GM23338 (cell line): Measurements from ENCODE around the gene TEFM. TPM values are rescaled to one million over a fixed set of nuclear protein-coding genes. Genes with fewer than 3 reads are reported as not detected.
"Not testable (repeated sequence)": the region's sequence is repeated elsewhere in the genome, so short reads cannot be mapped to it uniquely, and the experiment has no call there.

ENCODE experiments used
- ATAC-seq: fragments of 200-7000 bp; cut with Tn5 transposase; 3 replicates; pipeline ENCODE4 v1.9.1; 2020
- DNase-seq: peaks from one replicate; pipeline ENCODE4 v3.0.0-alpha.2; 2015; ENCODE audit warnings: low spot score
- H2AFZ ChIP-seq: fragments of 200-600 bp; sonication (generic); 2 replicates; pipeline ENCODE4 v1.8.0; 2016; ENCODE audit warnings: antibody characterized with exemption, mild to moderate bottlenecking, moderate library complexity
- H3F3A ChIP-seq: fragments of 200-600 bp; sonication (generic); replicated peaks from 2 replicates; pipeline ENCODE4 v1.8.0; 2017; ENCODE audit warnings: antibody characterized with exemption, mixed run types, low read depth
- H3K27ac ChIP-seq: fragments of 200-600 bp; sonication (generic); 2 replicates; pipeline ENCODE4 v1.6.1; 2016; ENCODE audit warnings: low read depth
- H3K27me3 ChIP-seq: fragments of 200-600 bp; sonication (generic); 2 replicates; pipeline ENCODE4 v1.8.0; 2016; ENCODE audit warnings: mild to moderate bottlenecking, mixed run types, moderate library complexity; ENCODE audit not compliant: insufficient read depth
- H3K36me3 ChIP-seq: fragments of 200-600 bp; sonication (generic); 2 replicates; pipeline ENCODE4 v1.8.0; 2016; ENCODE audit warnings: mild to moderate bottlenecking; ENCODE audit not compliant: insufficient read depth
- H3K4me1 ChIP-seq: fragments of 200-600 bp; sonication (generic); 2 replicates; pipeline ENCODE4 v1.8.0; 2016; ENCODE audit warnings: mild to moderate bottlenecking, moderate library complexity; ENCODE audit not compliant: insufficient read depth
- H3K4me2 ChIP-seq: fragments of 200-600 bp; sonication (generic); 2 replicates; pipeline ENCODE4 v1.7.1; 2017; ENCODE audit warnings: mixed run types
- H3K4me3 ChIP-seq: fragments of 200-600 bp; sonication (generic); 2 replicates; pipeline ENCODE4 v1.6.1; 2016; ENCODE audit warnings: mixed run types
- H3K79me2 ChIP-seq: fragments of 200-600 bp; sonication (generic); replicated peaks from 2 replicates; pipeline ENCODE4 v1.8.0; 2017; ENCODE audit warnings: mild to moderate bottlenecking; ENCODE audit not compliant: insufficient read depth
- H3K9me2 ChIP-seq: fragments of 200-600 bp; sonication (generic); 2 replicates; pipeline ENCODE4 v1.8.0; 2017; ENCODE audit not compliant: insufficient read depth
- H4K20me1 ChIP-seq: fragments of 200-600 bp; sonication (generic); replicated peaks from 2 replicates; pipeline ENCODE4 v1.8.0; 2017; ENCODE audit warnings: mild to moderate bottlenecking; ENCODE audit not compliant: insufficient read depth
- H3K27ac Mint-ChIP-seq: 2 replicates; pipeline ENCODE4 v1.8.0; 2020; ENCODE audit warnings: inconsistent platforms, mild to moderate bottlenecking, moderate library complexity, mixed read lengths
- H3K27me3 Mint-ChIP-seq: 3 replicates; pipeline ENCODE4 v1.8.0; 2022; ENCODE audit warnings: low read depth, mild to moderate bottlenecking, moderate library complexity, mixed read lengths, inconsistent platforms; ENCODE audit not compliant: insufficient read depth, poor library complexity
- H3K36me3 Mint-ChIP-seq: 3 replicates; pipeline ENCODE4 v1.8.0; 2021; ENCODE audit warnings: low read depth, mild to moderate bottlenecking, inconsistent platforms, moderate library complexity, mixed read lengths
- H3K4me1 Mint-ChIP-seq: 3 replicates; pipeline ENCODE4 v1.8.0; 2020; ENCODE audit warnings: mild to moderate bottlenecking, inconsistent platforms, mixed read lengths
- H3K4me3 Mint-ChIP-seq: 3 replicates; pipeline ENCODE4 v1.8.0; 2021; ENCODE audit warnings: moderate library complexity, mild to moderate bottlenecking, inconsistent platforms, mixed read lengths
- H3K9me3 Mint-ChIP-seq: 3 replicates; pipeline ENCODE4 v1.8.0; 2020; ENCODE audit warnings: moderate library complexity, mild to moderate bottlenecking, inconsistent platforms, mixed read lengths
- EZH2 ChIP-seq: fragments of 200-600 bp; sonication (generic); IDR thresholded peaks from one replicate; pipeline ENCODE4 v1.8.0; 2017; ENCODE audit warnings: antibody characterized with exemption, mild to moderate bottlenecking, low read depth; ENCODE audit not compliant: unreplicated experiment
- EZH2phosphoT487 ChIP-seq: fragments of 200-600 bp; sonication (generic); IDR thresholded peaks from one replicate; pipeline ENCODE4 v1.8.1; 2018; ENCODE audit warnings: antibody characterized with exemption; ENCODE audit not compliant: unreplicated experiment
- JUNB ChIP-seq: IDR thresholded peaks from one replicate; pipeline ENCODE4 v1.6.1; 2016; ENCODE audit warnings: antibody characterized with exemption; ENCODE audit not compliant: unreplicated experiment
- NANOG ChIP-seq: IDR thresholded peaks from 2 replicates; pipeline ENCODE4 v1.6.1; 2016; ENCODE audit warnings: antibody characterized with exemption, borderline replicate concordance
- POLR2AphosphoS5 ChIP-seq: IDR thresholded peaks from 2 replicates; pipeline ENCODE4 v1.6.1; 2016; ENCODE audit warnings: antibody characterized with exemption, low read depth
- STAT1 ChIP-seq: IDR thresholded peaks from one replicate; pipeline ENCODE4 v1.6.1; 2016; ENCODE audit warnings: antibody characterized with exemption; ENCODE audit not compliant: unreplicated experiment
- polyA plus RNA-seq: library from polyadenylated mRNA; unstranded; fragments of >200 nt; fragmentation: Nextera tagmentation; extraction: Ambion mirVana; gene quantifications from 2 replicates; pipeline ENCODE4 v1.2.1, GENCODE V29; 2016
- total RNA-seq: library from RNA; depleted of rRNA; stranded (reverse); fragments of >200 nt; shearing (Covaris generic); gene quantifications from 2 replicates; pipeline ENCODE4 v1.2.3, GENCODE V29; 2014
- TF ChIP-seq, protein P1 (sequence below): fragments of 250-450 bp; sonication (Bioruptor Pico); IDR thresholded peaks from 2 replicates; pipeline ENCODE4 v1.5.0; 2020; ENCODE audit warnings: mild to moderate bottlenecking, moderate library complexity
- TF ChIP-seq, protein P2 (sequence below): IDR thresholded peaks from 2 replicates; pipeline ENCODE4 v1.6.1; 2016; ENCODE audit warnings: antibody characterized with exemption
- TF ChIP-seq, protein P3 (sequence below), 2 experiments: fragments of 200-600 bp in 1 of 2; sonication (generic) in 1 of 2; conservative IDR thresholded peaks; 2 replicates each; pipeline versions ENCODE4 v1.5.1 to v1.6.1; 2016 to 2017; ENCODE audit warnings: antibody characterized with exemption in 2 of 2, low read depth in 2 of 2, mild to moderate bottlenecking in 2 of 2, moderate library complexity in 1 of 2

Gene TEFM
- total and polyA plus RNA-seq, 2 experiments from 2014 or later: 15.9 to 33.3 TPM

DNA sequence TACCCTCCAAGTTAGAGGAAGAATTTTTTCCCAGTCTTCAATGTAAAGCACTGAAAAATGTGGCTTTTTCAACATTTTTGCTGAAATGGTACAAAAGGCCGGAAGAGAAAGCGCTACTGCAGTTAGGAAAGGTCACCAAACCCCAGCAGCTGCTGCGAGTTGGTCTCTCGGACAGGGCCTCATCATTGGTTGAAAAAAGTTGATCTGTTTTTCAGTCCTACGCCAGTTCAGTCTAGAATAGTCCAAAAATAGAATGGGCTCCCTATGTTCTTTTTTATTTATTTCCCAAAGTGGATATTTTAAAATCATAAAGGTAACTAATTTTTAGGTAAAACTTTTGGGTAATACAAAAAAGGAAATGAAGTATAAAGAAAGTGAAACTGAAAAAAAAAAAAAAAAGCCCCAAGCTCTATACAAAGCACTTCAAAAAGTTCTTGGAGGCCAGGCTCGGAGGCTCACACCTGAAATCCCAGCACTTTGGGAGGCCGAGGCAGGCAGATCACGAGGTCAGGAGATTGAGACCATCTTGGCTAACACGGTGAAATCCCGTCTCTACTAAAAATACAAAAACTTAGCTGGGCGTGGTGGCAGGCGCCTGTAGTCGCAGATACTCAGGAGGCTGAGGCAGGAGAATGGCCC, 33.1 kb upstream of the TEFM start (continued):
- TF ChIP-seq, protein P1, sequence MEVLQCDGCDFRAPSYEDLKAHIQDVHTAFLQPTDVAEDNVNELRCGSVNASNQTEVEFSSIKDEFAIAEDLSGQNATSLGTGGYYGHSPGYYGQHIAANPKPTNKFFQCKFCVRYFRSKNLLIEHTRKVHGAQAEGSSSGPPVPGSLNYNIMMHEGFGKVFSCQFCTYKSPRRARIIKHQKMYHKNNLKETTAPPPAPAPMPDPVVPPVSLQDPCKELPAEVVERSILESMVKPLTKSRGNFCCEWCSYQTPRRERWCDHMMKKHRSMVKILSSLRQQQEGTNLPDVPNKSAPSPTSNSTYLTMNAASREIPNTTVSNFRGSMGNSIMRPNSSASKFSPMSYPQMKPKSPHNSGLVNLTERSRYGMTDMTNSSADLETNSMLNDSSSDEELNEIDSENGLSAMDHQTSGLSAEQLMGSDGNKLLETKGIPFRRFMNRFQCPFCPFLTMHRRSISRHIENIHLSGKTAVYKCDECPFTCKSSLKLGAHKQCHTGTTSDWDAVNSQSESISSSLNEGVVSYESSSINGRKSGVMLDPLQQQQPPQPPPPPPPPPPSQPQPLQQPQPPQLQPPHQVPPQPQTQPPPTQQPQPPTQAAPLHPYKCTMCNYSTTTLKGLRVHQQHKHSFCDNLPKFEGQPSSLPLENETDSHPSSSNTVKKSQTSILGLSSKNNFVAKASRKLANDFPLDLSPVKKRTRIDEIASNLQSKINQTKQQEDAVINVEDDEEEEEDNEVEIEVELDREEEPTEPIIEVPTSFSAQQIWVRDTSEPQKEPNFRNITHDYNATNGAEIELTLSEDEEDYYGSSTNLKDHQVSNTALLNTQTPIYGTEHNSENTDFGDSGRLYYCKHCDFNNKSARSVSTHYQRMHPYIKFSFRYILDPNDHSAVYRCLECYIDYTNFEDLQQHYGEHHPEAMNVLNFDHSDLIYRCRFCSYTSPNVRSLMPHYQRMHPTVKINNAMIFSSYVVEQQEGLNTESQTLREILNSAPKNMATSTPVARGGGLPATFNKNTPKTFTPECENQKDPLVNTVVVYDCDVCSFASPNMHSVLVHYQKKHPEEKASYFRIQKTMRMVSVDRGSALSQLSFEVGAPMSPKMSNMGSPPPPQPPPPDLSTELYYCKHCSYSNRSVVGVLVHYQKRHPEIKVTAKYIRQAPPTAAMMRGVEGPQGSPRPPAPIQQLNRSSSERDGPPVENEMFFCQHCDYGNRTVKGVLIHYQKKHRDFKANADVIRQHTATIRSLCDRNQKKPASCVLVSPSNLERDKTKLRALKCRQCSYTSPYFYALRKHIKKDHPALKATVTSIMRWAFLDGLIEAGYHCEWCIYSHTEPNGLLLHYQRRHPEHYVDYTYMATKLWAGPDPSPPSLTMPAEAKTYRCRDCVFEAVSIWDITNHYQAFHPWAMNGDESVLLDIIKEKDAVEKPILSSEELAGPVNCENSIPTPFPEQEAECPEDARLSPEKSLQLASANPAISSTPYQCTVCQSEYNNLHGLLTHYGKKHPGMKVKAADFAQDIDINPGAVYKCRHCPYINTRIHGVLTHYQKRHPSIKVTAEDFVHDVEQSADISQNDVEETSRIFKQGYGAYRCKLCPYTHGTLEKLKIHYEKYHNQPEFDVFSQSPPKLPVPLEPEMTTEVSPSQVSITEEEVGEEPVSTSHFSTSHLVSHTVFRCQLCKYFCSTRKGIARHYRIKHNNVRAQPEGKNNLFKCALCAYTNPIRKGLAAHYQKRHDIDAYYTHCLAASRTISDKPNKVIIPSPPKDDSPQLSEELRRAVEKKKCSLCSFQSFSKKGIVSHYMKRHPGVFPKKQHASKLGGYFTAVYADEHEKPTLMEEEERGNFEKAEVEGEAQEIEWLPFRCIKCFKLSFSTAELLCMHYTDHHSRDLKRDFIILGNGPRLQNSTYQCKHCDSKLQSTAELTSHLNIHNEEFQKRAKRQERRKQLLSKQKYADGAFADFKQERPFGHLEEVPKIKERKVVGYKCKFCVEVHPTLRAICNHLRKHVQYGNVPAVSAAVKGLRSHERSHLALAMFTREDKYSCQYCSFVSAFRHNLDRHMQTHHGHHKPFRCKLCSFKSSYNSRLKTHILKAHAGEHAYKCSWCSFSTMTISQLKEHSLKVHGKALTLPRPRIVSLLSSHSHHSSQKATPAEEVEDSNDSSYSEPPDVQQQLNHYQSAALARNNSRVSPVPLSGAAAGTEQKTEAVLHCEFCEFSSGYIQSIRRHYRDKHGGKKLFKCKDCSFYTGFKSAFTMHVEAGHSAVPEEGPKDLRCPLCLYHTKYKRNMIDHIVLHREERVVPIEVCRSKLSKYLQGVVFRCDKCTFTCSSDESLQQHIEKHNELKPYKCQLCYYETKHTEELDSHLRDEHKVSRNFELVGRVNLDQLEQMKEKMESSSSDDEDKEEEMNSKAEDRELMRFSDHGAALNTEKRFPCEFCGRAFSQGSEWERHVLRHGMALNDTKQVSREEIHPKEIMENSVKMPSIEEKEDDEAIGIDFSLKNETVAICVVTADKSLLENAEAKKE (CRISPR knock-in tag): no peak
- TF ChIP-seq STAT1 (no peak), EZH2phosphoT487 (no peak), JUNB (no peak), EZH2 (no peak)
- TF ChIP-seq, protein P2, sequence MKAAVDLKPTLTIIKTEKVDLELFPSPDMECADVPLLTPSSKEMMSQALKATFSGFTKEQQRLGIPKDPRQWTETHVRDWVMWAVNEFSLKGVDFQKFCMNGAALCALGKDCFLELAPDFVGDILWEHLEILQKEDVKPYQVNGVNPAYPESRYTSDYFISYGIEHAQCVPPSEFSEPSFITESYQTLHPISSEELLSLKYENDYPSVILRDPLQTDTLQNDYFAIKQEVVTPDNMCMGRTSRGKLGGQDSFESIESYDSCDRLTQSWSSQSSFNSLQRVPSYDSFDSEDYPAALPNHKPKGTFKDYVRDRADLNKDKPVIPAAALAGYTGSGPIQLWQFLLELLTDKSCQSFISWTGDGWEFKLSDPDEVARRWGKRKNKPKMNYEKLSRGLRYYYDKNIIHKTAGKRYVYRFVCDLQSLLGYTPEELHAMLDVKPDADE: no peak

DNA sequence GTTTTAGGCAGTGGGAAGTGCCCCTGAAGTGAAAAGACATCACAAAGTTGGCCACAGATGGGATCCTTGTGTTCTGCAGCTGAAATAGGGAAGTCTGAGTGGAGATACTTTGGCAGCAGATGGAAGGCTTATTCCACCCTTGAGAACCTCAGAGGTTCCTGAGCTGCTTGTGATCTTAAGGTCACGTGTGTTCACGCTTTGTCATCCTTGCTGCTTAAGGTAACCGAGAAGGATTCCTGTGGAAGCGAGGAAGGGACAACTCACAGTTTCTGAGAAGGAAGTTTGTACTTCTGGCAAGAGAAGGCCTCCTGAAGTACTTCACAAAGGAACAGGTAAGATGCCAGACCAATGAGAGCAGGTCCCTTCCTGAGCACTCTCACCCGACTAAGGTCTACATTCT, 27.9 kb upstream of the TEFM start:
- ATAC-seq (no peak), DNase-seq (no peak)
- H3K4me3 Mint-ChIP-seq: no peak overlapping the region
- H3K27ac Mint-ChIP-seq: no peak overlapping the region
- no peak for TF ChIP-seq POLR2AphosphoS5
- no peak for TF ChIP-seq EZH2
- TF ChIP-seq, protein P2: no peak
- TF ChIP-seq, protein P3, sequence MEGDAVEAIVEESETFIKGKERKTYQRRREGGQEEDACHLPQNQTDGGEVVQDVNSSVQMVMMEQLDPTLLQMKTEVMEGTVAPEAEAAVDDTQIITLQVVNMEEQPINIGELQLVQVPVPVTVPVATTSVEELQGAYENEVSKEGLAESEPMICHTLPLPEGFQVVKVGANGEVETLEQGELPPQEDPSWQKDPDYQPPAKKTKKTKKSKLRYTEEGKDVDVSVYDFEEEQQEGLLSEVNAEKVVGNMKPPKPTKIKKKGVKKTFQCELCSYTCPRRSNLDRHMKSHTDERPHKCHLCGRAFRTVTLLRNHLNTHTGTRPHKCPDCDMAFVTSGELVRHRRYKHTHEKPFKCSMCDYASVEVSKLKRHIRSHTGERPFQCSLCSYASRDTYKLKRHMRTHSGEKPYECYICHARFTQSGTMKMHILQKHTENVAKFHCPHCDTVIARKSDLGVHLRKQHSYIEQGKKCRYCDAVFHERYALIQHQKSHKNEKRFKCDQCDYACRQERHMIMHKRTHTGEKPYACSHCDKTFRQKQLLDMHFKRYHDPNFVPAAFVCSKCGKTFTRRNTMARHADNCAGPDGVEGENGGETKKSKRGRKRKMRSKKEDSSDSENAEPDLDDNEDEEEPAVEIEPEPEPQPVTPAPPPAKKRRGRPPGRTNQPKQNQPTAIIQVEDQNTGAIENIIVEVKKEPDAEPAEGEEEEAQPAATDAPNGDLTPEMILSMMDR (conservative IDR thresholded peaks at IDR 0.05; ENCODE audit: low read depth in 2 of 2): no peak
- TF ChIP-seq NANOG: no peak
- no peak overlapping the region for H3K4me3 ChIP-seq
- no peaks in the 10 kb centered on the region for H4K20me1 ChIP-seq
- no peaks in the 10 kb centered on the region for H3K36me3 ChIP-seq
- H3F3A ChIP-seq: no peaks in the 10 kb centered on the region
- no peaks in the 10 kb centered on the region for H3K36me3 Mint-ChIP-seq
- H3K27me3 ChIP-seq: no peaks in the 10 kb centered on the region
- H3K4me2 ChIP-seq: no peak overlapping the region
- no peaks in the 10 kb centered on the region for H3K4me1 Mint-ChIP-seq
- H3K79me2 ChIP-seq: no peaks in the 10 kb centered on the region
- no peaks in the 10 kb centered on the region for H3K4me1 ChIP-seq
- no peaks in the 10 kb centered on the region for H3K9me2 ChIP-seq
- H3K27ac ChIP-seq: no peak overlapping the region
- peaks cover 4% of the 10 kb centered on the region for H3K27me3 Mint-ChIP-seq
- H2AFZ ChIP-seq: no peak overlapping the region
- no peaks in the 10 kb centered on the region for H3K9me3 Mint-ChIP-seq

DNA sequence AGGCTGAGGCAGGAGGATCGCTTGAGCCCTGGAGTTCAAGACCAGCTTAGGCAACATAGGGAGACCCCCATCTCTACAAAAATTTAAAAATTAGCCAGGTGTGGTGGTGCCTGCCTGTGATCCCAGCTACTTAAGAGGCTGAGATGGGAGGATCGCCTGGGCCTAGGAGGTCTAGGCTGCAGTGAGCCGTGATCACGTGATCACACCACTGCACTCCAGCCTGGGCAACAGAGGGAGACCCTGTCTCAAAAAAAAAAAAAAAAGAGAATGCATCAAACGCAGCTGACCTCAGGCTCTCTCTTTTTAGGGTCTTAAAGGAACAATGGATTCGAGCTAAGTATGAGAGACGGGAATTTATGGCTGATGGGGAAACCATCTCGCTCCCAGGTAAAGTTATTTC, 25.5 kb upstream of the TEFM start:
- not testable (repeated sequence) for H4K20me1 ChIP-seq, H3K79me2 ChIP-seq, ATAC-seq, H3K4me1 Mint-ChIP-seq, H3K27me3 ChIP-seq, H3K4me1 ChIP-seq, H3K27me3 Mint-ChIP-seq, H3K4me2 ChIP-seq, H3K4me3 ChIP-seq, H3K9me3 Mint-ChIP-seq, H3F3A ChIP-seq, DNase-seq, H2AFZ ChIP-seq, H3K36me3 Mint-ChIP-seq, H3K9me2 ChIP-seq, H3K36me3 ChIP-seq, H3K27ac Mint-ChIP-seq, H3K4me3 Mint-ChIP-seq, H3K27ac ChIP-seq
